IPS-15b (cell line): ENCODE results near the gene RFESD.
"Not testable (repeated sequence)": the region's sequence is repeated elsewhere in the genome, so short reads cannot be mapped to it uniquely, and the experiment has no call there.

Experiments
- H3K27me3 ChIP-seq: one replicate; pipeline ENCODE4 v1.6.1; 2013; ENCODE audit warnings: low read length; ENCODE audit not compliant: control insufficient read depth, insufficient read depth
- H3K36me3 ChIP-seq: one replicate; pipeline ENCODE4 v1.6.1; 2013; ENCODE audit warnings: low read length; ENCODE audit not compliant: control insufficient read depth, insufficient read depth
- H3K4me1 ChIP-seq: one replicate; pipeline ENCODE4 v1.6.1; 2013; ENCODE audit warnings: mild to moderate bottlenecking, low read length; ENCODE audit not compliant: control insufficient read depth, insufficient read depth
- H3K4me3 ChIP-seq: one replicate; pipeline ENCODE4 v1.5.1; 2013; ENCODE audit warnings: low read depth, low read length
- H3K9ac ChIP-seq: one replicate; pipeline ENCODE4 v1.6.1; 2013; ENCODE audit warnings: low read depth, mild to moderate bottlenecking, low read length
- H3K9me3 ChIP-seq: one replicate; pipeline ENCODE4 v1.6.1; 2013; ENCODE audit warnings: mild to moderate bottlenecking, low read length; ENCODE audit not compliant: control insufficient read depth, insufficient read depth

The RFESD gene

GRCh38 chr5:95631255-95631958, 15.2 kb upstream of the RFESD start:
- Histone ChIP-seq H3K4me1 (no peaks in the 10 kb centered on the region), H3K9ac (no peak overlapping the region), H3K27me3 (no peaks in the 10 kb centered on the region), H3K36me3 (no peaks in the 10 kb centered on the region), H3K4me3 (no peak overlapping the region), H3K9me3 (peaks cover 10% of the 10 kb centered on the region)

GRCh38 chr5:95631991-95632675, 14.4 kb upstream of the RFESD start:
- Histone ChIP-seq H3K9ac (no peak overlapping the region), H3K9me3 (peaks cover 10% of the 10 kb centered on the region), H3K36me3 (no peaks in the 10 kb centered on the region)

DNA sequence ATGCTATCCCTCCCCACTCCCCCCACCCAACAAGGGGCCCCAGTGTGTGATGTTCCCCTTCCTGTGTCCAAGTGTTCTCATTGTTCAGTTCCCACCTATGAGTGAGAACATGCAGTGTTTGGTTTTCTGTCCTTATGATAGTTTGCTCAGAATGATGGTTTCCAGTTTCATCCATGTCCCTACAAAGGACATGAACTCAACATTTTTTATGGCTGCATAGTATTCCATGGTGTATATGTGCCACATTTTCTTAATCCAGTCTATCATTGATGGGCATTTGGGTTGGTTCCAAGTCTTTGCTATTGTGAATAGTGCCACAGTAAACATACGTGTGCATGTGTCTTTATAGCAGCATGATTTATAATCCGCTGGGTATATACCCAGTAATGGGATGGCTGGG, 13.6 kb upstream of the RFESD start:
- not testable (repeated sequence) for H3K27me3 ChIP-seq, H3K9me3 ChIP-seq, H3K4me1 ChIP-seq, H3K36me3 ChIP-seq, H3K9ac ChIP-seq, H3K4me3 ChIP-seq

More at GRCh38 chr5:95631991-95632675, 14.4 kb upstream of the RFESD start:
- Histone ChIP-seq H3K4me1 (no peaks in the 10 kb centered on the region), H3K4me3 (no peak overlapping the region), H3K27me3 (no peaks in the 10 kb centered on the region)

GRCh38 chr5:95633671-95634070, 12.9 kb upstream of the RFESD start:
- H3K4me1 ChIP-seq, result no peaks in the 10 kb centered on the region
- H3K27me3 ChIP-seq, result no peaks in the 10 kb centered on the region
- no peak overlapping the region for H3K9ac ChIP-seq
- H3K4me3 ChIP-seq, result no peak overlapping the region
- peaks cover 4% of the 10 kb centered on the region for H3K9me3 ChIP-seq
- H3K36me3 ChIP-seq, result no peaks in the 10 kb centered on the region

DNA sequence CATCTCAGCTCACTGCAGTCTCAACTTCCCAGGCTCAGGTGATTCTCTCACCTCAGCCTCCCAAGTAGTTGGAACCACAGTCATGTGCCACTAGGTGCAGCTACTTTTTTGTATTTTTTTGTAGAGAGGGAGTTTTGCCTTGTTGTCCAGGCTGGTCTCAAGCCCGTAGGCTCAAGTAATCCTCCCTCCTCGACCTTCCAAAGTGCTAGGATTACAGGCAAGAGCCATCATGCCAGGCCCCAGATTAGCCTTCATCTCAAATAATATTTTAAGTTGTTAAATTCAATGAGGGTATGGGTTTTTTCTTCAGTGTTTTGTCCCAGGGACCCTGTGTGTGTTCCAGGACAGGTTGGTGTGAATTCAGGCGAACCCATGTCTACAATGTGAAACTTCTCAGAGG, 12.5 kb upstream of the RFESD start:
- H3K9ac ChIP-seq, result no peak overlapping the region
- peaks cover under 1% of the 10 kb centered on the region for H3K9me3 ChIP-seq
- no peaks in the 10 kb centered on the region for H3K27me3 ChIP-seq
- no peaks in the 10 kb centered on the region for H3K36me3 ChIP-seq
- no peak overlapping the region for H3K4me3 ChIP-seq
- H3K4me1 ChIP-seq, result no peaks in the 10 kb centered on the region

DNA sequence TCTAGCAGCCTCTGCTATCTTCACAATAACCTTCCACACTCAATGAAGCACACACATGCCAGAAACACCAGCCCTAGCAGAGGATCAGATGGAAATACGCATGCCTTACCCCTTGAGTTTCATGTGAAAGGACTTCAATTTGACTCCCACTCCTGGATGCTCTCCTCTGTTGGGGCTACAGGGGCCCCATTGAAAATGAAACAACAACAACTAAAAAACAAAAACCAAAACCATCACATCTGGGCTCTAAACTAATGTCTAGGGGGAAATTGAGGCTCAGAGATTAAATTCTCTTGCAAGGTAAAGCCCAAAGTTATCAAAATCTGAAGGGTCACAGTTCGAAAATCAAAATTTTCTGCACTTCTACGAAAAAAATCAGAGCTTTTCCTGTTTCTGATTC, 7.9 kb upstream of the RFESD start:
- no peaks in the 10 kb centered on the region for H3K36me3 ChIP-seq
- no peak overlapping the region for H3K9ac ChIP-seq
- H3K27me3 ChIP-seq, result no peaks in the 10 kb centered on the region
- H3K9me3 ChIP-seq, result no peaks in the 10 kb centered on the region
- no peak overlapping the region for H3K4me3 ChIP-seq
- no peaks in the 10 kb centered on the region for H3K4me1 ChIP-seq

GRCh38 chr5:95641741-95642220, 4.8 kb upstream of the RFESD start:
- H3K9me3 ChIP-seq, result no peaks in the 10 kb centered on the region
- no peaks in the 10 kb centered on the region for H3K36me3 ChIP-seq
- H3K4me3 ChIP-seq, result no peak overlapping the region
- no peaks in the 10 kb centered on the region for H3K4me1 ChIP-seq
- H3K27me3 ChIP-seq, result peaks cover 2% of the 10 kb centered on the region
- H3K9ac ChIP-seq, result no peak overlapping the region

DNA sequence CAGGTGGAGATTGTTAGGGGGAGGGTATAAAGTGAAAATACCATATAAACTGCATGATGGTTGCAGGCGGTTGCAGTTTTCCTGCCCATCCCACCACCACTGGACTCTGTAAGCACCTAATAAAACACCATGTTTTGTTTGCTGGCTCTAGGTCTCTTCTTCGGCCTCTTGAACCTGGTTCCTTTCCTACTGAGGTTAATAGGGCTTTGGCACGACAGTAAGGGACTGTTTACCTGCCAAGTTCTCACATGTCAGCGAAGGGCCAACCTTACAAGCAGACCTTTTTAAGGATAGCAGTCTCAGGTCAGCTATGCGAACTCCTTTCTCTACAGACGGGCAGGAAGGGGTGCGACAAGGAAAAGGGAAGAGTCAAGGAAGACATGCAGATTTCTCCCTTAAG, 3.4 kb upstream of the RFESD start:
- Histone ChIP-seq H3K27me3 (peaks cover 2% of the 10 kb centered on the region), H3K9me3 (no peaks in the 10 kb centered on the region), H3K36me3 (no peaks in the 10 kb centered on the region), H3K4me1 (peaks cover 4% of the 10 kb centered on the region), H3K4me3 (no peak overlapping the region), H3K9ac (no peak overlapping the region)

DNA sequence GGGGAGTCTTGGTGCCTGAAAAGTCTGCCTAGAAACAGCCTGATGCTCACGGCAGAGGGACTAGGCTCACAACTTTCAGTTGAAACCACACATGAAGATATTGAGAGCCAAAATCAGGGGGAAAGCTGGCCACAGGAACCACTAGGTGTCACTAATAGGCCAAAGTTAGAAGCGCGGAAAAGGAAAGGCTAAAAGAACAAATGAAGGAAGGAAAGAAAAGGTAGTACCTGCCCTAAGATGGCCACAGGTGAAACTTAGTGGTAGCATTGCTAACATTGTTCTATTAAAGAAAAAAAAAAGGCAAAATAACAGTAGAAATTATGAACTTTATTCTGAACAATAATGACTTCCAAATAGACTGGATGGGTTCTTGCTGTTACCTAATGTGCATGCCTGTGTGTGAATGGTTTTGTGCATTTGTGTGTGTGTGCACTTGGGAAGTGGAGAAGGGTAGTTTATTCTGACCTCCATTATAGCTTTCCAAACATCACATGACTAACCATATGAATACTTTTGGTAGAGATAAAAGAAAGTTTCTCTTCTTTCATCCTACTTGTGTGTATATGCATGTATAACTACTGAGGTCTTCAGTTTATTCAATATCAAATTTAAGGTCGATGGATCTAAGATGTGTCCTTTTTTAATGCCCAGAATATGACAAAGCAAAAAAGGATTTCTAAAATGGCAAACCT, 2.1 kb upstream of the RFESD start:
- Histone ChIP-seq H3K36me3 (no peaks in the 10 kb centered on the region), H3K4me1 (peaks cover 4% of the 10 kb centered on the region), H3K9ac (no peak overlapping the region), H3K9me3 (no peaks in the 10 kb centered on the region), H3K4me3 (no peak overlapping the region), H3K27me3 (peaks cover 2% of the 10 kb centered on the region)

- H3K9me3 ChIP-seq, H3K4me1 ChIP-seq, H3K4me3 ChIP-seq, H3K36me3 ChIP-seq, H3K27me3 ChIP-seq, H3K9ac ChIP-seq: not testable (repeated sequence)
Measured at GRCh38 chr5:95646226-95646568, 380 bp upstream of the RFESD start.

DNA sequence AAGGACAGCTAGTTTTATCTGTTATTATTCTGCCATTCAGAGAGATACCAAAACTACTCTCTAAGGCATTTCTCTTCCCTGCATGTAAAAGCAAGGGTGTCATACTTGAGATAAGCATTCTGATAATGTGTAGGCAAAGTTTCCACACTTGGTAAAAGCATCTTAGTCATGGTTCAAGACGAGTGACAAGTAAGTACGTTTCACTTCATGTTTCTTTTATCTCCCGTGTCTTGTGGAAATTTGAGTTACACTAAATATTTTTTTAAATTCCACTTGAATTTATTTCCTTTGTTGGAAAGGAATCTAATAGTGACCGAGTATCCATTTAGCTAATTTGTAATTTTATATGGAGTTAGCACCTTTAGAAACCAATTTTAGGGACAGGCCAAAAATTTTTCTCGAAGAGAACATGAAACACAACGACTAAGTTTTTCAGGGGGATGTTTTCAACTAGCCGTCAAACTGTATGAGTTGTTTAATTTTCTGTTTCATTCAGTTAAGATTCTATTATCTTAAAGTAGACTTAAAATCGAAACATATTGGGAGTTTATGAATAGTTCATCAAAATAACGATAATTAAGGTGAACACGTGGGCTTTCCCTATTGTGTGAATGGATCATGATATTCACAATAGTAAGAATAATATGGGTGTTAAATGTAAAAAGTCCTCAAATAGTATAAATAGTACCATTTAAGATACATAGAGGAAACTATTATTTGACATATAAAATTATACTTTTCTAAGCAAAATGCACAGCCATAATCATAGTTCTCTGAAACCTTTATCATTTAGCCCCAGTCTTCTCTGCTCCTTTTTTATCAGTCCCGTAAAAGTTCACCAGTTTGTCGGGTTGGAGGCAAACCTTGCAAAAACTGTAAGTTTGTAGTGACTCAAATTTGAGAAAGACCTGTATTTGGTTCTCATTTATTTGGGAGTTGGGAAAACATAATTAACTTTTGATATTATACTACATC, 1.6 kb downstream of the RFESD start:
- H3K27me3 ChIP-seq, result peaks cover 2% of the 10 kb centered on the region
- H3K9ac ChIP-seq, result no peak overlapping the region
- H3K4me1 ChIP-seq, result peaks cover 4% of the 10 kb centered on the region
- H3K9me3 ChIP-seq, result no peaks in the 10 kb centered on the region
- no peak overlapping the region for H3K4me3 ChIP-seq
- H3K36me3 ChIP-seq, result no peaks in the 10 kb centered on the region
